SK-N-SH (cell line): ENCODE data around the gene PTPRG. TPM values are rescaled to one million over a fixed set of nuclear protein-coding genes. Genes with fewer than 3 reads are reported as not detected.

Experiments used
- CTCF ChIA-PET: fragments of 300-600, 350-600 bp; formaldehyde crosslinking; extraction: SDS; loops from one replicate; lab custom pipeline; 2021; lab: Yijun Ruan, JAX
- POLR2A ChIA-PET: fragments of 350-600 bp; sonication (Branson Sonifier 250); formaldehyde crosslinking; extraction: SDS; loops from one replicate; lab custom pipeline; 2020; ENCODE audit warnings: antibody characterized with exemption, inconsistent platforms; lab: Yijun Ruan, JAX
- DNase-seq: peaks from one replicate; pipeline ENCODE4 v3.0.0; 2012
- H2AFZ ChIP-seq: fragments of 200-600 bp; sonication (generic); 2 replicates; pipeline ENCODE4 v1.8.1; 2016; ENCODE audit warnings: antibody characterized with exemption, mild to moderate bottlenecking, low read depth
- H3F3A ChIP-seq: fragments of 200-600 bp; sonication (generic); replicated peaks from 2 replicates; pipeline ENCODE3; 2016; ENCODE audit warnings: antibody characterized with exemption, mild to moderate bottlenecking; ENCODE audit not compliant: insufficient read depth
- H3K27ac ChIP-seq, 2 experiments: fragments of 200-500 bp in 1 of 2; fragments of 200-600 bp in 1 of 2; sonication (Bioruptor generic) in 1 of 2; sonication (generic), shearing (Covaris generic) in 1 of 2; 2 replicates each; pipeline versions ENCODE4 v1.5.1 to v1.6.1; 2014 to 2016; ENCODE audit warnings: low read depth in 2 of 2, inconsistent platforms in 1 of 2, low read length in 1 of 2, mild to moderate bottlenecking in 1 of 2, mixed read lengths in 1 of 2
- H3K27me3 ChIP-seq: fragments of 200-600 bp; sonication (generic), shearing (Covaris generic); 2 replicates; pipeline ENCODE4 v1.6.1; 2016; ENCODE audit warnings: mixed run types; ENCODE audit not compliant: insufficient read depth
- H3K36me3 ChIP-seq, 2 experiments: fragments of 200-500 bp in 1 of 2; fragments of 200-600 bp in 1 of 2; sonication (Bioruptor generic) in 1 of 2; sonication (generic) in 1 of 2; replicated peaks in 1 of 2; 2 replicates each; pipeline versions ENCODE3 to v1.5.1; 2014 to 2016; ENCODE audit warnings: low read length in 1 of 2, mild to moderate bottlenecking in 1 of 2; ENCODE audit not compliant: insufficient read depth in 2 of 2, control insufficient read depth in 1 of 2
- H3K4me1 ChIP-seq, 2 experiments: fragments of 200-500 bp in 1 of 2; fragments of 200-600 bp in 1 of 2; sonication (Bioruptor generic) in 1 of 2; sonication (generic), shearing (Covaris generic) in 1 of 2; 2 replicates each; pipeline versions ENCODE4 v1.5.1 to v1.6.1; 2014 to 2016; ENCODE audit warnings: low read depth in 1 of 2, low read length in 1 of 2, mixed run types in 1 of 2; ENCODE audit not compliant: insufficient read depth in 2 of 2, control insufficient read depth in 1 of 2
- H3K4me2 ChIP-seq: fragments of 200-600 bp; sonication (generic), shearing (Covaris generic); 2 replicates; pipeline ENCODE4 v1.6.1; 2017; ENCODE audit warnings: mixed run types
- H3K4me3 ChIP-seq, 2 experiments: fragments of 200-500 bp in 1 of 2; fragments of 200-600 bp in 1 of 2; sonication (Bioruptor generic) in 1 of 2; sonication (generic), shearing (Covaris generic) in 1 of 2; 2 replicates each; pipeline versions ENCODE4 v1.5.1 to v1.8.1; 2014 to 2016; ENCODE audit warnings: low read depth in 2 of 2, inconsistent platforms in 1 of 2, low read length in 1 of 2, mild to moderate bottlenecking in 1 of 2, mixed read lengths in 1 of 2, moderate library complexity in 1 of 2
- H3K79me2 ChIP-seq: fragments of 200-600 bp; sonication (generic); 2 replicates; pipeline ENCODE4 v1.8.1; 2017; ENCODE audit warnings: mild to moderate bottlenecking; ENCODE audit not compliant: insufficient read depth
- H3K9ac ChIP-seq: fragments of 200-600 bp; sonication (generic); 2 replicates; pipeline ENCODE4 v1.6.1; 2017; ENCODE audit warnings: mixed run types
- H3K9me2 ChIP-seq: fragments of 200-600 bp; sonication (generic); 2 replicates; pipeline ENCODE4 v1.6.1; 2017; ENCODE audit warnings: mixed run types
- H3K9me3 ChIP-seq: fragments of 200-600 bp; sonication (generic); 2 replicates; pipeline ENCODE4 v1.6.1; 2017; ENCODE audit warnings: mixed run types, mild to moderate bottlenecking, moderate library complexity
- H4K20me1 ChIP-seq: fragments of 200-600 bp; sonication (generic); 2 replicates; pipeline ENCODE4 v1.6.1; 2017; ENCODE audit warnings: mild to moderate bottlenecking, mixed run types; ENCODE audit not compliant: insufficient read depth
- EZH2phosphoT487 ChIP-seq: fragments of 200-600 bp; sonication (generic); IDR thresholded peaks from 2 replicates; pipeline ENCODE4 v1.6.1; 2017; ENCODE audit warnings: low read depth, mixed run types, mild to moderate bottlenecking, antibody characterized with exemption, moderate library complexity, borderline replicate concordance
- GABPA ChIP-seq: IDR thresholded peaks from 2 replicates; pipeline ENCODE4 v1.4.0; 2012; ENCODE audit warnings: low read depth, mild to moderate bottlenecking
- GATA2 ChIP-seq: sonication (generic); formaldehyde crosslinking; IDR thresholded peaks from 2 replicates; pipeline ENCODE4 v1.5.0; 2020; ENCODE audit warnings: mild to moderate bottlenecking, missing genetic modification reagents
- JUND ChIP-seq: IDR thresholded peaks from 2 replicates; pipeline ENCODE4 v1.4.0; 2012
- MXI1 ChIP-seq: IDR thresholded peaks from 2 replicates; pipeline ENCODE4 v1.6.1; 2012; ENCODE audit warnings: mild to moderate bottlenecking, low read depth, low read length, improper control_type of control experiment
- NFIC ChIP-seq: IDR thresholded peaks from 2 replicates; pipeline ENCODE4 v1.4.0; 2012; ENCODE audit warnings: borderline replicate concordance
- NRF1 ChIP-seq: IDR thresholded peaks from 2 replicates; pipeline ENCODE4 v1.6.1; 2012; ENCODE audit warnings: low read depth, mild to moderate bottlenecking, low read length
- POLR2AphosphoS5 ChIP-seq: IDR thresholded peaks from 2 replicates; pipeline ENCODE4 v1.6.1; 2012; ENCODE audit warnings: low read depth, low read length
- RAD21 ChIP-seq: IDR thresholded peaks from 2 replicates; pipeline ENCODE4 v1.6.1; 2012; ENCODE audit warnings: mild to moderate bottlenecking, low read length
- REST ChIP-seq: IDR thresholded peaks from 2 replicates; pipeline ENCODE4 v1.6.1; 2012; ENCODE audit warnings: mild to moderate bottlenecking, low read depth, low read length, moderate library complexity
- RXRA ChIP-seq: IDR thresholded peaks from 2 replicates; pipeline ENCODE4 v1.4.0; 2012; ENCODE audit warnings: low read depth, mild to moderate bottlenecking, borderline replicate concordance
- TCF12 ChIP-seq: IDR thresholded peaks from 2 replicates; pipeline ENCODE4 v1.4.0; 2012
- TEAD4 ChIP-seq: IDR thresholded peaks from 2 replicates; pipeline ENCODE4 v1.4.0; 2012; ENCODE audit warnings: mild to moderate bottlenecking, borderline replicate concordance; ENCODE audit not compliant: insufficient read depth
- WGBS: methylation state at CpG from one replicate; pipeline ENCODE4 v1.1.6; 2017; ENCODE audit warnings: low lambda C conversion rate; 5-methylcytosine and 5-hydroxymethylcytosine counted together
- polyA plus RNA-seq, 3 experiments: library from polyadenylated mRNA; depleted of rRNA; stranded (reverse); fragments of >200 nt; gene quantifications; 2 replicates each; pipeline ENCODE4 v1.2.3, GENCODE V29; 2012

PTPRG gene
- polyA plus RNA-seq, 1 of the 3 experiments (the other 2 are of a cell fraction), result 14.1 TPM

GRCh38 chr3:61522060-61522459 lies 39.3 kb upstream of the PTPRG start:
- Histone ChIP-seq H3K79me2 (no peaks in the 10 kb centered on the region), H3K4me2 (no peak overlapping the region), H4K20me1 (no peaks in the 10 kb centered on the region), H3K4me1 (no peaks in the 10 kb centered on the region), H3K36me3 (no peaks in the 10 kb centered on the region), H3K9ac (no peak overlapping the region), H3K27ac (no peak overlapping the region), H3K9me2 (no peaks in the 10 kb centered on the region), H3K27me3 (no peaks in the 10 kb centered on the region), H3F3A (no peaks in the 10 kb centered on the region), H3K9me3 (no peaks in the 10 kb centered on the region), H3K4me3 (no peak overlapping the region), H2AFZ (no peak overlapping the region)
- WGBS, result 73% methylated on average over 4 of the region's 4 CpGs
- POLR2A ChIA-PET, result no interaction called here
- no peak for DNase-seq
- TF ChIP-seq TEAD4 (no peak), GABPA (no peak), RAD21 (no peak), TCF12 (no peak), NFIC (no peak), EZH2phosphoT487 (no peak), REST (no peak), RXRA (no peak), NRF1 (no peak)
- CTCF ChIA-PET, result no interaction called here

GRCh38 chr3:61522626-61523025 lies 38.7 kb upstream of the PTPRG start:
- Histone ChIP-seq H3K9ac (no peak overlapping the region), H3K4me3 (no peak overlapping the region), H3K9me2 (no peaks in the 10 kb centered on the region), H3K27ac (no peak overlapping the region), H3F3A (no peaks in the 10 kb centered on the region), H4K20me1 (no peaks in the 10 kb centered on the region), H3K79me2 (no peaks in the 10 kb centered on the region), H3K27me3 (no peaks in the 10 kb centered on the region), H2AFZ (no peak overlapping the region), H3K9me3 (no peaks in the 10 kb centered on the region), H3K4me2 (no peak overlapping the region), H3K36me3 (no peaks in the 10 kb centered on the region), H3K4me1 (no peaks in the 10 kb centered on the region)
- no peak for DNase-seq
- 96% methylated on average over 2 of the region's 2 CpGs for WGBS
- CTCF ChIA-PET, result no interaction called here
- TF ChIP-seq JUND, result no peak
- TF ChIP-seq REST, result no peak
- no peak for TF ChIP-seq MXI1
- no peak for TF ChIP-seq GATA2 (CRISPR knock-in tag)
- no peak for TF ChIP-seq POLR2AphosphoS5
- POLR2A ChIA-PET, result no interaction called here
